ENCODE measurements around the gene ERP44.
"Not testable (repeated sequence)": the region's sequence is repeated elsewhere in the genome, so short reads cannot be mapped to it uniquely, and the experiment has no call there.

Gene ERP44

DNA sequence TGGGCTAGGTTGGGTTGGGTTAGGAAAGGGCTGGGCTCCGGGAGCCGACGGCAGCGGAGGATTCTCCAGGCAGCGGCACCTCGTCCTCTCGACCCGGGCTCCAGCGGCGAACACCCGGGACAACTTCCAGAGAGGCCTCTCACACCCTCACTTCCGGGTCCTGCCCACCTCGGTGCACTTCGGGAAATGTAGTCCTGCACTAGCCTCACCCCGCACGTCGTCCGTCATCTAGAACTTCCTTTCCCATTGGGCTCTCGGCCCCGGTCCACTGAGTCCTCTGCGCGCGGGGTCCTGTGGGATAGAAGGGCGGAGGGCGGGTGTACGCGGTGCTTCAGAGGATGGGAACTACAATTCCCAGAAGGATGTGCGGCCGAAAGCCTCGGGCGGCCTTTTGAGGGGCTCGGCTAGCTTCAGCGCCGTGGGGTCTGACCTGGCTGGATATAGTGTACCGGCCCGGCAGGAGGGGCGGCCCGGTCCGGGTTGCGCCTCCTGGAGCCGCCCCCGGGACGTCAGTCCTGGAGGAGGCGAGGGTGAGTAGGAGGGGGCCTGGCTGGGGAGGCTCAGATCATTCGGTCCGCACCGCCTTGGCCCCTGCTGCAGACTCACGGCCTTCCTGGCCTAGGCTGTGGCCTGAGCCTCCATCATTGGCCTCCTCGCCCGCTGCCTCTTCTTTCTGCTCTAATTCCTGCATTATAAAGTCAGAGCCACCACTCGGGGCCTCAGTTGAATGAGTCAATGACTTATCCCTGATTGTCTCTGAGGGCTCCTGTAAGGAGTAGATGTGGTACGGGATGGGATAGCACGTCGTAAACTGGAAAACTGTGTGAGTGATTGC is at the start of gene ERP44, which contains the start of gene INVS:
TSS of gene ERP44 (minus strand) at position 114 of the 835 bp plus-strand sequence. CDS start 160 bp downstream, outside the sequence.
TSS of gene INVS (plus strand) at position 357 of the 835 bp plus-strand sequence. CDS start 5,279 bp downstream, outside the sequence.
- TF ChIP-seq, protein P1, sequence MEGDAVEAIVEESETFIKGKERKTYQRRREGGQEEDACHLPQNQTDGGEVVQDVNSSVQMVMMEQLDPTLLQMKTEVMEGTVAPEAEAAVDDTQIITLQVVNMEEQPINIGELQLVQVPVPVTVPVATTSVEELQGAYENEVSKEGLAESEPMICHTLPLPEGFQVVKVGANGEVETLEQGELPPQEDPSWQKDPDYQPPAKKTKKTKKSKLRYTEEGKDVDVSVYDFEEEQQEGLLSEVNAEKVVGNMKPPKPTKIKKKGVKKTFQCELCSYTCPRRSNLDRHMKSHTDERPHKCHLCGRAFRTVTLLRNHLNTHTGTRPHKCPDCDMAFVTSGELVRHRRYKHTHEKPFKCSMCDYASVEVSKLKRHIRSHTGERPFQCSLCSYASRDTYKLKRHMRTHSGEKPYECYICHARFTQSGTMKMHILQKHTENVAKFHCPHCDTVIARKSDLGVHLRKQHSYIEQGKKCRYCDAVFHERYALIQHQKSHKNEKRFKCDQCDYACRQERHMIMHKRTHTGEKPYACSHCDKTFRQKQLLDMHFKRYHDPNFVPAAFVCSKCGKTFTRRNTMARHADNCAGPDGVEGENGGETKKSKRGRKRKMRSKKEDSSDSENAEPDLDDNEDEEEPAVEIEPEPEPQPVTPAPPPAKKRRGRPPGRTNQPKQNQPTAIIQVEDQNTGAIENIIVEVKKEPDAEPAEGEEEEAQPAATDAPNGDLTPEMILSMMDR (IDR thresholded peaks at IDR 0.05) = peak; percentile 38
- Histone ChIP-seq H3K27me3 (no peaks in the 10 kb centered on the region), H3K27ac (peak within 1 kb of the TSS; percentile 89)

DNA sequence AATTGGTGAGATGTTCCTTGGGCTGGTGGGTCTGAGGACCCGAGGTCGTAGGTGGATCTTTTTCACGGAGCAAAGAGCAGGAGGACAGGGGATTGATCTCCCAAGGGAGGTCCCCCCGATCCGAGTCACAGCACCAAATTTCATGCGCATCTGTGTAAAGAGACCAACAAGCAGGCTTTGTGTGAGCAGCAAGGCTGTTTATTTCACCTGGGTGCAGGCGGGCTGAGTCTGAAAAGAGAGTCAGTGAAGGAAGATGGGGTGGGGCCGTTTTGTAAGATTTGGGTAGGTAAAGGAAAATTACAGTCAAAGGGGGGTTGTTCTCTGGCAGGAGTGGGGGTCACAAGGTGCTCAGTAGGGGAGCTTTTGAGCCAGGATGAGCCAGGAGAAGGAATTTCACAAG is 47.2 kb upstream of the ERP44 start:
- H3K4me3 ChIP-seq (ENCODE audit: low read depth in 1 of 2, low read length in 1 of 2); H3K36me3 ChIP-seq; H3K9me3 ChIP-seq: not testable (repeated sequence)

More for the DNA sequence above, at the start of gene ERP44, which contains the start of gene INVS:
- H3K36me3 ChIP-seq = no peaks in the 10 kb centered on the region
- peaks cover 21% of the 10 kb centered on the region in 2 experiments for H3K4me1 ChIP-seq (ENCODE audit: control insufficient read depth in 1 of 2, insufficient read depth in 1 of 2, low read depth in 1 of 2, low read length in 1 of 2)
- no peaks in the 10 kb centered on the region for H3K9me3 ChIP-seq
- H3K4me3 ChIP-seq (ENCODE audit: low read depth in 1 of 2, low read length in 1 of 2) = peak within 1 kb of the TSS; percentile 76

DNA sequence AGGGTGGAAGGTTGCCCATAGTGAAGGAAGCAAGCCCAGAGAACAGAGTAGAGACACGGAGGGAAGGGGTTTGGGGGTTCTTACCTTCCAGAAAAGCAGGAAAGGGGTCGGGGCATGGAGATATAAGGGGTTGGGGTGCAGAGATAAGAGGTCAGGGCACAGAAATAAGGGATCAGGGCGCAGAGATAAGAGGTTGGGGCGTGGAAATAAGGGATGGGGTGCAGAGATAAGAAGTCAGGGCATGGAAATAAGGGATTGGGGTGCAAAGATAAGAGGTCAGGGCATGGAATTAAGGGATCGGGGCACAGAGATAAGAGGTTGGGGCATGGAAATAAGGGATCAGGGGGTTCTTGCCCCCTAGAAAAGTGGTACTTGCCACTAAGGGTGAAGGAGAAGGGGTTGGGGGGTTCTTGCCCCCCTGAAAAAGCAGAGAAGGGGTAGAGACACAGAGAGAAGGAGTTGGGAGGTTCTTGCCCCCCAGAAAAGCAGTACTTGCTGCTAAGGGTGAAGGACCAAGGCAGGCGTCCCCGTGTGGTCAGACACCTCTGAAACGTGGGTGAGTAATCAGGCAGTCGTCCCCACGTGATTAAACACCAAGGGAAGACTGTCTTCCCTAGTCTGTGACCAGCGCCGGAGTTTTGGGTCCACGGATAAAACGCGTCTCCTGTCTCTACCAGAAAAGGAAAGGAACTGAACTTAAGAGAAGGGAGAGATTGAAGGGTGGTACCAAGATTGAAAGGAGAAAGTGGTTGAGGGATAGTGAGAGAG is 46.6 kb upstream of the ERP44 start:
- not testable (repeated sequence) for H3K4me3 ChIP-seq (ENCODE audit: low read depth in 1 of 2, low read length in 1 of 2); H3K36me3 ChIP-seq; H3K27ac ChIP-seq; H3K9me3 ChIP-seq; H3K27me3 ChIP-seq; H3K4me1 ChIP-seq (ENCODE audit: control insufficient read depth in 1 of 2, insufficient read depth in 1 of 2, low read depth in 1 of 2, low read length in 1 of 2)

More for the DNA sequence above, 47.2 kb upstream of the ERP44 start:
- not testable (repeated sequence) for H3K4me1 ChIP-seq (ENCODE audit: control insufficient read depth in 1 of 2, insufficient read depth in 1 of 2, low read depth in 1 of 2, low read length in 1 of 2); H3K27ac ChIP-seq; H3K27me3 ChIP-seq

DNA sequence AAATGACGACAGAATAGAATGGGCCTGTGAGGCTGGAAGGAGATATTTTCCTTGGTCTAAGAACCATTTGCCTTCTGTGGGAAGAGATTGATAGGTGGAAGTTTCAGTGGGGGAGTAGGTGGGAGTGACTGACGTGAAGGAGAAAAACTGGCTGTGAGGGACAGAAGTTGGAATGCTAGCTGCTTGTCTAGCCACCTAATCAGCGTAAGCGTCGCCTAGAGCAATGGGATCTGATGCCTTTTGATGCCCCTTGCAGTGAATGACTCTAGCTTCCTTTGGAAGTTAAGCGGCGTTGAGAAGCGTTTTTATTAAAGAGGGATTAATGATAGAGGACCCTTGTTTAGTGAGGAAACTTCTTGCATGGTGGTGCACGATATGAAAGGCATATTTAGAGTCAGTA is 43.1 kb upstream of the ERP44 start:
- H3K27ac ChIP-seq; H3K27me3 ChIP-seq; H3K9me3 ChIP-seq; H3K36me3 ChIP-seq; H3K4me1 ChIP-seq (ENCODE audit: control insufficient read depth in 1 of 2, insufficient read depth in 1 of 2, low read depth in 1 of 2, low read length in 1 of 2); H3K4me3 ChIP-seq (ENCODE audit: low read depth in 1 of 2, low read length in 1 of 2): not testable (repeated sequence)

DNA sequence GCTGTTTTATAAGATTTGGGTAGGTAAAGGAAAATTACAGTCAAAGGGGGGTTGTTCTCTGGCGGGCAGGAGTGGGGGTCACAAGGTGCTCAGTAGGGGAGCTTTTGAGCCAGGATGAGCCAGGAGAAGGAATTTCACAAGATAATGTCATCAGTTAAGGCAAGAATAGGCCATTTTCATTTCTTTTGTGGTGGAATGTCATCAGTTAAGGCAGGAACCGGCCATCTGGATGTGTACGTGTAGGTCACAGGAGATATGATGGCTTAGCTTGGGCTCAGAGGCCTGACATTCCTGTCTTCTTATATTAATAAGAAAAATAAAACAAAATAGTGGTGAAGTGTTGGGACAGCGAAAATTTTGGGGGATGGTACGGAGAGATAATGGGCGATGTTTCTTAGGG is 41.5 kb upstream of the ERP44 start:
- H3K27me3 ChIP-seq; H3K36me3 ChIP-seq; H3K4me1 ChIP-seq (ENCODE audit: control insufficient read depth in 1 of 2, insufficient read depth in 1 of 2, low read depth in 1 of 2, low read length in 1 of 2); H3K4me3 ChIP-seq (ENCODE audit: low read depth in 1 of 2, low read length in 1 of 2); H3K27ac ChIP-seq; H3K9me3 ChIP-seq: not testable (repeated sequence)

DNA sequence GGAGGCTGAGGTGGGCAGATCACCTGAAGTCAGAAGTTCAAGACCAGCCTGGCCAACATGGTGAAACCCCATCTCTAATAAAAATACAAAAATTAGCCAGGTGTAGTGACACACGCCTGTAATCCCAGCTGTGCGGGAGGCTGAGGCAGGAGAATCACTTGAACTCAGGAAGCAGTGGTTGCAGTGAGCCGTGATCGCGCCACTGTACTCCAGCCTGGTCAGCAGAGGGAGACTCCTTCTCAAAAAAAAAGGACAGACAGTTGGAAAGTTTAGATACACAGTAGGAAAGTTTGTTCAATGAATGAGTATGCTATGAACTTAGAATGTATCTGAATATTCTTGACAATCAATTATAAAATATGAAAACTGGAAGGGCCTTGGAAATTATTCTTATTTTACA is 38.0 kb upstream of the ERP44 start:
- not testable (repeated sequence) for H3K4me3 ChIP-seq (ENCODE audit: low read depth in 1 of 2, low read length in 1 of 2); H3K36me3 ChIP-seq; H3K4me1 ChIP-seq (ENCODE audit: control insufficient read depth in 1 of 2, insufficient read depth in 1 of 2, low read depth in 1 of 2, low read length in 1 of 2); H3K27me3 ChIP-seq; H3K9me3 ChIP-seq; H3K27ac ChIP-seq

DNA sequence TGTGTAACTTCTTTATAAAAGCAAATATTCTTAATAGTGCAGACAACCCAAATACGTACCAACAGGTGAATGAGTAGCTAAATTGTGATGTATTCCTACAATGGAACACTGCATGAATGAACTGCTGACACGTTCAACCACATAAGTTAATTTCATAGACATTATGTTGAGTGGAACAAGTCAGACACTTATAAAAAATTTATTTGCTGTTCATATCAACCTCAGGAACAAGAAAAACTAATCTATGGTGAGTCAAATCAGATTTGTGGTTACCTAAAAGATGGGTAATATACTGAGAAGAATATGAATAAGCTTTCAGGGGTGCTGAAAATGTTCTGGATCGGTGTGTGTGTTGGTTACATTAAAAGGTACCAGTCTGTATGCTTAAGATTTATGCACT is 35.9 kb upstream of the ERP44 start:
- no peaks in the 10 kb centered on the region for H3K4me1 ChIP-seq (ENCODE audit: control insufficient read depth in 1 of 2, insufficient read depth in 1 of 2, low read depth in 1 of 2, low read length in 1 of 2)
- H3K27ac ChIP-seq = no peak overlapping the region
- no peaks in the 10 kb centered on the region for H3K9me3 ChIP-seq
- no peaks in the 10 kb centered on the region for H3K36me3 ChIP-seq
- H3K27me3 ChIP-seq = no peaks in the 10 kb centered on the region
- H3K4me3 ChIP-seq (ENCODE audit: low read depth in 1 of 2, low read length in 1 of 2) = no peak overlapping the region
- TF ChIP-seq, protein P1 (IDR thresholded peaks at IDR 0.05) = no peak
